T-cell (primary cell): ENCODE measurements around the gene NOP10. TPM values are rescaled to one million over a fixed set of nuclear protein-coding genes. Genes with fewer than 3 reads are reported as not detected.

Experiments
- ATAC-seq, 4 experiments: fragments of 200-7000 bp in 3 of 4; fragments of 150-1000 bp in 1 of 4; cut with Tn5 transposase; replicated peaks in 1 of 4; 1 replicate in 3 of 4; 2 replicates in 1 of 4; pipeline ENCODE4 v1.10.0; 2021; ENCODE audit warnings: moderate library complexity in 3 of 4, mild to moderate bottlenecking in 2 of 4, moderate number of reproducible peaks in 1 of 4
- CTCF ChIA-PET, 2 donors: fragments of 300-600 bp; sonication (Branson Sonifier 250); formaldehyde crosslinking; loops; one replicate each; lab custom pipeline; 2022; ENCODE audit warnings: antibody characterized with exemption in 2 of 2; lab: Charles Lee
- POLR2A ChIA-PET, 2 donors: fragments of 300-600 bp; sonication (Branson Sonifier 250); formaldehyde crosslinking; loops; one replicate each; lab custom pipeline; 2022; ENCODE audit warnings: antibody characterized with exemption in 2 of 2; lab: Charles Lee
- DNase-seq, 35 experiments: peaks; one replicate each; pipeline versions ENCODE4 v3.0.0 to v3.0.0-alpha.2; 2013 to 2023
- H3K27ac ChIP-seq: one replicate; pipeline ENCODE4 v1.5.1; 2013; ENCODE audit warnings: low read length
- H3K27me3 ChIP-seq, 2 experiments: replicated peaks in 1 of 2; 1 replicate in 1 of 2; 2 replicates in 1 of 2; pipeline versions ENCODE4 v1.6.1 to v1.7.0; 2013; ENCODE audit warnings: low read length in 1 of 2, mixed read lengths in 1 of 2; ENCODE audit not compliant: control insufficient read depth in 2 of 2, insufficient read depth in 2 of 2; ENCODE audit errors: extremely low read depth in 1 of 2
- H3K36me3 ChIP-seq, 2 donors: 1 replicate in 1 of 2; 2 replicates in 1 of 2; pipeline versions ENCODE4 v1.6.1 to v1.7.0; 2013; ENCODE audit warnings: low read length in 1 of 2; ENCODE audit not compliant: control insufficient read depth in 2 of 2, insufficient read depth in 1 of 2; ENCODE audit errors: extremely low read depth in 1 of 2
- H3K4me1 ChIP-seq, 2 experiments: 1 replicate in 1 of 2; 2 replicates in 1 of 2; pipeline versions ENCODE4 v1.6.1 to v1.7.0; 2013; ENCODE audit warnings: low read length in 2 of 2, mixed read lengths in 1 of 2; ENCODE audit not compliant: insufficient read depth in 2 of 2, control insufficient read depth in 1 of 2; ENCODE audit errors: extremely low read depth in 1 of 2
- H3K4me3 ChIP-seq, 2 donors: 1 replicate in 1 of 2; 2 replicates in 1 of 2; pipeline versions ENCODE4 v1.5.1 to v1.7.0; 2013; ENCODE audit warnings: mild to moderate bottlenecking in 2 of 2, low read length in 1 of 2, moderate library complexity in 1 of 2; ENCODE audit not compliant: control insufficient read depth in 1 of 2; ENCODE audit errors: extremely low read depth in 1 of 2
- H3K9me3 ChIP-seq: 2 replicates; pipeline ENCODE4 v1.7.0; 2013
- H3K27ac Mint-ChIP-seq, 2 donors: one replicate each; pipeline ENCODE4 v1.8.0; 2020 to 2021; ENCODE audit warnings: mild to moderate bottlenecking in 2 of 2, mixed read lengths in 2 of 2
- H3K27me3 Mint-ChIP-seq, 2 donors: one replicate each; pipeline ENCODE4 v1.8.0; 2021 to 2022; ENCODE audit warnings: mixed read lengths in 2 of 2
- H3K36me3 Mint-ChIP-seq: one replicate; pipeline ENCODE4 v1.8.0; 2021; ENCODE audit warnings: mixed read lengths
- H3K4me1 Mint-ChIP-seq, 3 donors: one replicate each; pipeline ENCODE4 v1.8.0; 2020 to 2022; ENCODE audit warnings: mixed read lengths in 3 of 3, mild to moderate bottlenecking in 1 of 3
- H3K4me3 Mint-ChIP-seq, 3 donors: one replicate each; pipeline ENCODE4 v1.8.0; 2020 to 2022; ENCODE audit warnings: mild to moderate bottlenecking in 3 of 3, mixed read lengths in 3 of 3, moderate library complexity in 3 of 3
- H3K9me3 Mint-ChIP-seq, 3 donors: one replicate each; pipeline ENCODE4 v1.8.0; 2020 to 2022; ENCODE audit warnings: mixed read lengths in 3 of 3
- WGBS: methylation state at CpG from one replicate; pipeline ENCODE4 v1.1.5; 2013; ENCODE audit warnings: missing lambda C conversion rate; ENCODE audit not compliant: insufficient coverage; 5-methylcytosine and 5-hydroxymethylcytosine counted together
- total RNA-seq, 35 experiments: library from RNA in 6 of 35; stranded (reverse) in 6 of 35; fragments of 120-200 nt in 1 of 35; gene quantifications; one replicate each; pipeline versions ENCODE4 v1.2.1 to v1.2.4 and lab custom pipeline; 2013 to 2026

The NOP10 gene
- total RNA-seq, 5 donors from 2014 or later (not counting 1 experiment from before 2014, with no cell fraction given), result 38.2 to 88.9 (median 68.8) TPM

GRCh38 chr15:34374816-34375215 is 31.9 kb upstream of the NOP10 start:
- no peaks in the 10 kb centered on the region for H3K27me3 Mint-ChIP-seq
- CTCF ChIA-PET, result no interaction called here
- H3K9me3 Mint-ChIP-seq, result no peaks in the 10 kb centered on the region
- no CpG with 5 or more reads among the region's 2 CpGs for WGBS
- ATAC-seq (no peak), DNase-seq (no peak)
- Histone ChIP-seq H3K27ac (no peak overlapping the region), H3K4me1 (no peaks in the 10 kb centered on the region), H3K36me3 (no peaks in the 10 kb centered on the region), H3K9me3 (no peaks in the 10 kb centered on the region), H3K27me3 (no peaks in the 10 kb centered on the region), H3K4me3 (no peak overlapping the region)
- H3K4me3 Mint-ChIP-seq, result no peak overlapping the region
- no peak overlapping the region for H3K27ac Mint-ChIP-seq
- no peaks in the 10 kb centered on the region for H3K36me3 Mint-ChIP-seq
- POLR2A ChIA-PET, result no interaction called here
- peaks cover 0 to 5% (median 4%) of the 10 kb centered on the region in 3 donors for H3K4me1 Mint-ChIP-seq

- no peaks in the 10 kb centered on the region for H3K9me3 ChIP-seq
- POLR2A ChIA-PET, result no interaction called here
- WGBS, result 98% methylated on average over 8 of the region's 8 CpGs
Observed at GRCh38 chr15:34373951-34374350, 31.0 kb upstream of the NOP10 start.

GRCh38 chr15:34370643-34371042 is 27.7 kb upstream of the NOP10 start:
- Mint-ChIP-seq H3K27me3 (no peaks in the 10 kb centered on the region), H3K4me3 (no peak overlapping the region), H3K9me3 (no peaks in the 10 kb centered on the region), H3K4me1 (peaks cover 20 to 29% (median 23%) of the 10 kb centered on the region in 3 donors), H3K27ac (peak overlapping the region; percentile 68 to 76), H3K36me3 (no peaks in the 10 kb centered on the region)
- H3K4me1 ChIP-seq, result peaks cover 10 to 23% of the 10 kb centered on the region in 2 experiments
- H3K27ac ChIP-seq, result no peak overlapping the region
- no peaks in the 10 kb centered on the region for H3K36me3 ChIP-seq
- DNase-seq (no peak), ATAC-seq (no peak)
- ChIA-PET POLR2A (no interaction called here), CTCF (no interaction called here)
- H3K4me3 ChIP-seq, result no peak overlapping the region
- no peaks in the 10 kb centered on the region for H3K9me3 ChIP-seq
- 70% methylated on average over 2 of the region's 2 CpGs for WGBS
- no peaks in the 10 kb centered on the region for H3K27me3 ChIP-seq

More at GRCh38 chr15:34373951-34374350, 31.0 kb upstream of the NOP10 start:
- Mint-ChIP-seq H3K27ac (no peak overlapping the region), H3K36me3 (no peaks in the 10 kb centered on the region), H3K9me3 (no peaks in the 10 kb centered on the region), H3K4me1 (peaks cover 0 to 9% (median 8%) of the 10 kb centered on the region in 3 donors), H3K4me3 (no peak overlapping the region), H3K27me3 (no peaks in the 10 kb centered on the region)
- Histone ChIP-seq H3K4me1 (peaks cover 0 to 2% of the 10 kb centered on the region in 2 experiments), H3K4me3 (no peak overlapping the region), H3K36me3 (no peaks in the 10 kb centered on the region), H3K27ac (no peak overlapping the region), H3K27me3 (no peaks in the 10 kb centered on the region)
- DNase-seq (no peak), ATAC-seq (no peak)
- CTCF ChIA-PET, result no interaction called here

- no peak overlapping the region for H3K4me3 Mint-ChIP-seq
- no peaks in the 10 kb centered on the region for H3K36me3 ChIP-seq
- peaks cover 24 to 34% (median 28%) of the 10 kb centered on the region in 3 donors for H3K4me1 Mint-ChIP-seq
- DNase-seq (no peak), ATAC-seq (no peak)
- H3K4me3 ChIP-seq, result no peak overlapping the region
- H3K27ac Mint-ChIP-seq, result peak overlapping the region; percentile 68 to 76
- WGBS, result no CpG with 5 or more reads among the region's 2 CpGs
- ChIA-PET CTCF (no interaction called here), POLR2A (no interaction called here)
- no peak overlapping the region for H3K27ac ChIP-seq
- no peaks in the 10 kb centered on the region for H3K9me3 ChIP-seq
- no peaks in the 10 kb centered on the region for H3K36me3 Mint-ChIP-seq
- H3K4me1 ChIP-seq, result peaks cover 10 to 28% of the 10 kb centered on the region in 2 experiments
- no peaks in the 10 kb centered on the region for H3K27me3 ChIP-seq
- H3K9me3 Mint-ChIP-seq, result no peaks in the 10 kb centered on the region
- H3K27me3 Mint-ChIP-seq, result no peaks in the 10 kb centered on the region
Observed at GRCh38 chr15:34370129-34370528, 27.2 kb upstream of the NOP10 start.

- POLR2A ChIA-PET, result interaction anchor here (0.6 to 1.7 kb wide), 4 partner anchors 25 to 243 kb away, joined by 3 to 5 read pairs (median 4); partner anchors contain the start of genes NOP10 (in 1 of the 2) and NUTM1 (in 1 of the 2)
- peak within 1 kb of the TSS; percentile 88 for H3K27ac ChIP-seq
- Mint-ChIP-seq H3K27me3 (no peaks in the 10 kb centered on the region), H3K27ac (peak within 1 kb of the TSS; percentile 96), H3K9me3 (no peaks in the 10 kb centered on the region), H3K4me1 (peaks cover 34 to 46% (median 37%) of the 10 kb centered on the region in 3 donors), H3K4me3 (peak within 1 kb of the TSS; percentile 95 to 97 (median 96)), H3K36me3 (peaks cover 7% of the 10 kb centered on the region)
- ATAC-seq (peak; percentile 87 to 92 (median 88)), DNase-seq (peak; percentile 77 to 94 (median 86))
- no peaks in the 10 kb centered on the region for H3K9me3 ChIP-seq
- CTCF ChIA-PET, result interaction anchor here (0.5 to 3.5 kb wide), 29 partner anchors 9 to 1120 kb away, joined by 3 to 39 read pairs (median 4); partner anchors contain the start of genes EMC7 (in 1 of the 2), GOLGA8A (in 1 of the 2), GOLGA8B (in 1 of the 2) and KATNBL1 (in 1 of the 2)
- H3K4me3 ChIP-seq, result peak within 1 kb of the TSS; percentile 87 to 92
- H3K4me1 ChIP-seq, result peaks cover 10 to 37% of the 10 kb centered on the region in 2 experiments
- WGBS, result 1% methylated on average over 63 of the region's 80 CpGs
- H3K27me3 ChIP-seq, result no peaks in the 10 kb centered on the region
- H3K36me3 ChIP-seq, result peaks cover 0 to 16% of the 10 kb centered on the region in 2 donors
Observed at GRCh38 chr15:34367101-34368081, 24.5 kb upstream of the NOP10 start, which contains the start of gene LPCAT4. Gene LPCAT4 (minus strand): TSS chr15:34367196. CDS start chr15:34367100, 96 bp downstream.
